ENCODE measurements around the gene LYPD4.
A peak's percentile ranks its signal among the peaks of the same experiment; 100 is the strongest.
"Not testable (repeated sequence)": the region's sequence is repeated elsewhere in the genome, so short reads cannot be mapped to it uniquely, and the experiment has no call there.

The LYPD4 gene

DNA sequence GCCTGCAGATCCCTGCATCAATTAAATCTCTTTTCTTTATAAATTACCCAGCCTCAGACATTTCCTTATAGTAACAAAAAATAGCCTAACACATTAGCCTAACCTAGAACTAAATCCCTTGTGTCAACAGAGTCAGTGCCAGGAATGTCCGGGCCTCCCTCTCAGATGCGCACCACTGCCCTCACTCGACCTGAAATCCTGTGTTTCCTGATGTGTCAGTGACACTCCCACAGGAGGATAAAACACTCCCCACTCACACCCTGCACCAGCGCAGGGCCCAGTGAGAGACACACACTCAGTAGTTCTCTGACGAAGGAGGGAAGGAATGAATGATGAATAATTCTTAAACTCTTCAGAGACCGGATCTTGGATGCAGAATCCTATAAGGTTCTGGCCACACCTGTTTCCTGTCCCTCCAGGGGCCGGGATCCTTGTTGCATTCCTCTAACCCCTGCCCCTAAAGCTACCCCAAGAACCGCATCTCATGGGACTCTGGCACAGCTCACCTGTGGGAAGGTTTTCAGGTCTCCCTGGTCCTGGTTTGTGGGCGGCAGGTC is 45.0 kb downstream of the LYPD4 start:
- no peak for DNase-seq (ENCODE audit: low read depth)

DNA sequence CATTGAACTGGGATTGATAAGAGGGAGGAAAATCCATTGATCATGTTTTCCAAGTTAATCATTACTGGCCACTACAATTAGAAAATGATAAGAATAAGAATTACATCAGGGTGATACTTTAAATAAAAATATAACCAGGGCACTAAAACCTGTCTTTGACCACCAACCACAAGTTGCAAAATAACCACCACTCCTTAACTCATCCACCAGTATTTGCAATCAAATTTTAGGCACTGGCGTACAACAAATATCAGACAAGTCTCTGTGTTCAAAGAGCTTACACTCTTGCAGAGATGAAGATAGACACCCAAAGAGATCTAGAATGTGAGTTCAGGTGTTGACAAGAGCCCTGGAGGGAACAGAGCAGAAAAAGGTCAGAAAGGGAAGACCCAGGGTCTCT is 47.6 kb downstream of the LYPD4 start:
- DNase-seq (ENCODE audit: low read depth): no peak

DNA sequence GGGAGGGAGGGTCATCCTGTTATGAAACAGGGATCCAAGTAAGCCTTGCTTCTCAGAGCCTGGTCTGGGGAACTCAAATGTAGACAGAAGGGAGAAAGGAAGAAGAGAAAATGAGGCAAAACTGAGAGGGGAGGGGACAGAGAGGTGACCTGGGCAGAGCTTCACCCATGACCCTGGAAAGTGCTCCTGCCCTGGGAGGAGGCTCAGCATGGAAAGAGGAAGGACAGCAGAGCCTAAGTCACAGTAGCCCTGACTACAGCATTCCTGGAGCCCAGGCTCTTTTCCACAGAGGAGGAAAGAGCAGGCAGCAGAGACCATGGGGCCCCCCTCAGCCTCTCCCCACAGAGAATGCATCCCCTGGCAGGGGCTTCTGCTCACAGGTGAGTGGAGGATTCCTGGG is 48.1 kb downstream of the LYPD4 start, which contains the start of gene CEACAM3:
Gene CEACAM3, plus strand, starts transcription at position 226 of the 400 bp plus-strand sequence. Its CDS starts 91 bp downstream, at position 317.
- DNase-seq (ENCODE audit: low read depth): no peak

DNA sequence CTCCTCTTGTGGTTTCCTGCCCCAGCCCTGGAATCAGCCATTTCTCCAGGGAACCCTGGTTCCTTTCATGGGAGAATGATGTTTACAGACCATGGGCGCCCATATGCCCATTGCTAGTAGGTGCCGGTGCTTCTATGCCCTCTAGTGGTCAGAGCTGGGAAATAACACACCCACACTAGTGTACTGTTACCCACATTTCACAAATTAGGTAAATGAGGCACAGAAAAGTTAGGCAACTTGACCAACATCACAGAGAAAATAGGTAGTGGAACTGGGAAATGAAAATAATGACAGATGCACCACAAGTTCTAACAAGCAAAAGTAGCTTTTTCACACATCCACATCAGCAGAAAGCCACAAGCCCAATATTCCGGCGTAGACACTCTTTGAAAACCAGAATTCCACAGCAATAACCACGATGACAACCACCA is 49.4 kb downstream of the LYPD4 start:
- peak; percentile 48 for DNase-seq (ENCODE audit: low read depth)

DNA sequence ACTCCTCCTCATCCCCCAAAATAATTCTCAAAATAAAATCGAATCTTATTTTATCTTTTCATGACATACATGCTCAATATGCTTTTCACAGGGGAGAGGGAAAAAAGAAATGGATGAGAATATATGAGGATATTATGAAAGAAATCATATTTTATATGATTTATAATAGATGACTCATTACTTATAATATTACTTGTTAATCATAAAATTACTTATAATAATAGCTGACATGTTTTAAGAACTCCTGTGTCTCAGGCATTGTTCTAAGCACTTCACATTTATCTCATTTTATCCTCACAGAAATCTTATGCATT is 51.1 kb downstream of the LYPD4 start:
- no peak for DNase-seq (ENCODE audit: low read depth)

DNA sequence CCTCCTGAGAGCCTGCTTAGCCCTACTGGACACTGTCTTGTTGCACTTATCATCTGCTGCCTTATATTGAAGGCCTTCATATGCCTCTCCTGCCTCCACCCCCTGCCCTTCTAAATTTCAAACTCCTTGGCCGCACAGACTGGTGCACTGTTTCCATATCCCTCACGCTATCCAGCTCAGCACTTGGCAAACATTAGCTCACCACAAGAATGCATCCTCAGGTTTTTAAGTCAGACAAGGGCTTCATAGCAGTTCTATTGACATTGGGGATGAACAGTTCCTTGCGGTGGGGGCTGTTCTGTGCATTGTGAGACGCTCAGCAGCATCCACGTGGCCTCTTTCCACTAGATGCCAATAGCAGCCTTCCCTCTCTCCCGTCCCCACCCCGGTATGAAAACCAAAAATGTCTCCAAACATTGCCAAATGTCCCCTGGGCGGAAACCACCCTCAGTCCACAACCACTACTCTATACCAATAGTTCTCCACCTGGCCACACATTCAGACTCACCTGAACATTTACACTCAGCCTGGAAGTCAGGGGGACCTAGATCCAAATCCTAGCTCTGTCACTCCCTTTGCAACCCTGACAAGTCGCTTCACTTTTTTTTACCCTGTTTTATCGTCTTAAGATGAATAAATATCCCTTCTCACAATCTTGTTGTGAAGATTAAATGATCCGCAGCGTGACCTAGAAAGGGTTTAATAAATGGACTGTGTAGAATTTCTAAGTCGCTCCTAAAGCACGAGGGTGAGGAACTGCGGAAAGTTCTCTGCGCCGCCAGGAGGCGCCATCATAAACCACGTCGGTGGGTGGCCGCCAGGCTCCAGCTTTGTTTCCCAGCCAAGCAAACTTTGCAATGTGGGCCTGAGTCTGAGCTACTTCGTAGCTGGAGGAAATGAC is 51.7 kb downstream of the LYPD4 start:
- DNase-seq (ENCODE audit: low read depth): peak; percentile 16

DNA sequence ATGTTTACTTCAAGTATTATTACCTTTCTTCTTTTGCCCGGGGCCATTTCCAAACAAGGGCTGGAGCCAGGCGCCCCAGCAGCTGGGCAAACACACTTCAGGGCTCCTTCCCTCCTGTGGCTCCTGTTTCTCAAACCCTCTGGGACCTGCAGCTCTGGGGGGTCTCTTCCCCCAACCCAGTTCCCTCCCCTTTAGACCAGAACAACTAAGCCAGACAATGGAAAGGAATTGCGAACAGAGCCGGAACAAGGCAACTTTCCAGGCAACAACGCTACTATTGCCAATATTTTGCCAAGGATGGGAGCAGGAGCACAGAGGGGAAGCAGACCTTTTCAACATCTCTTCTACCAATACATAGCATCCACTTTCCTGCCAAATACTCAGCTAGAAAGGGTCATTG is 55.4 kb downstream of the LYPD4 start:
- not testable (repeated sequence) for DNase-seq (ENCODE audit: low read depth)

DNA sequence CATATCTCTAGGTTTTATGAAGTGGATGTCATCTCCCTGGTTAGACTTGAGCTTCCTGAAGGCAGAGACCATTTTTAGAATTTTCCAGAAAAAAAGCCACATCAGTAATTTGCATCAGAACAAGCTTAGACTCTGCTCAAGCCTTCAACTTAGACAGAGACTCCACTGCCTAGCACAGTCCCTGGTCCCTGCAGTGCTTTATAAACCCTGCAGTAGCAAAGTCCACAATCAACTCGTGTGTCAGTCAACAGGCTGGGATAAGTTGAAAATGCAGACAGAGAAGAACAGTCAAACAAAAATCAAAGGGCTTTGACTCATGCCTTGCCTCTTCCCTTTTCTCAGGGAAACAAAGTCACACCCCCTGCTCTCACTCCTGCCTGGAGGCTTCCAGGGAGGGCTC is 56.0 kb downstream of the LYPD4 start:
- not testable (repeated sequence) for DNase-seq (ENCODE audit: low read depth)

Data from T follicular helper cell (primary cell).